Peyer's patch (tissue), 4 donors: Measurements from ENCODE around the gene GFPT1. TPM values are rescaled to one million over a fixed set of nuclear protein-coding genes. Genes with fewer than 3 reads are reported as not detected.

Source experiments
- DNase-seq, 3 donors: peaks; one replicate each; pipeline ENCODE4 v3.0.0-alpha.2; 2017 to 2019
- H3K27ac ChIP-seq, 4 donors: fragments of 200-600 bp; sonication (generic); one replicate each; pipeline ENCODE4 v1.5.1; 2016 to 2019
- H3K27me3 ChIP-seq, 2 donors: fragments of 200-600 bp; sonication (generic); one replicate each; pipeline ENCODE4 v1.5.1; 2019
- H3K36me3 ChIP-seq, 3 donors: fragments of 200-600 bp; sonication (generic); one replicate each; pipeline ENCODE4 v1.5.1; 2016 to 2019
- H3K4me1 ChIP-seq, 4 donors: fragments of 200-600 bp; sonication (generic); one replicate each; pipeline ENCODE4 v1.5.1; 2016 to 2019
- H3K4me3 ChIP-seq, 4 donors: fragments of 200-600 bp; sonication (generic); 1 replicate in 3 of 4; 2 replicates in 1 of 4; pipeline ENCODE4 v1.5.1; 2016 to 2019; ENCODE audit warnings: mild to moderate bottlenecking in 1 of 4
- H3K9me3 ChIP-seq, 4 donors: fragments of 200-600 bp; sonication (generic); one replicate each; pipeline ENCODE4 v1.5.1; 2016 to 2019; ENCODE audit warnings: mild to moderate bottlenecking in 1 of 4
- CTCF ChIP-seq, 6 experiments: fragments of 450-650 bp in 4 of 6; fragments of 200-600 bp in 2 of 6; sonication (generic) in 1 of 6; IDR thresholded peaks; one replicate each; pipeline ENCODE4 v1.5.1; 2017 to 2019; ENCODE audit warnings: antibody characterized with exemption in 6 of 6, mild to moderate bottlenecking in 3 of 6, moderate library complexity in 1 of 6
- POLR2A ChIP-seq, 2 donors: fragments of 450-650 bp; IDR thresholded peaks; one replicate each; pipeline ENCODE4 v1.5.1; 2017; ENCODE audit warnings: antibody characterized with exemption in 2 of 2, mild to moderate bottlenecking in 2 of 2, moderate library complexity in 2 of 2
- total RNA-seq, 4 donors: library from RNA; depleted of rRNA; stranded (reverse); fragments of >200 nt; gene quantifications; one replicate each; pipeline ENCODE4 v1.1.0, GENCODE V29; 2016

The GFPT1 gene
- total RNA-seq, 4 donors from 2014 or later, result 31.8 to 59.1 (median 42.1) TPM

- Histone ChIP-seq H3K4me3 (no peak overlapping the region), H3K36me3 (no peaks in the 10 kb centered on the region), H3K9me3 (no peaks in the 10 kb centered on the region), H3K4me1 (peaks cover 0 to 47% (median 2%) of the 10 kb centered on the region in 4 donors), H3K27ac (peak overlapping the region in 2 of 4 donors; percentile 59 to 68), H3K27me3 (no peaks in the 10 kb centered on the region)
- DNase-seq, result no peak
- TF ChIP-seq POLR2A (IDR thresholded peaks at IDR 0.05), result no peak
- no peak for TF ChIP-seq CTCF (IDR thresholded peaks at IDR 0.05)
Observed at GRCh38 chr2:69383176-69383812, 3.7 kb downstream of the GFPT1 start.

- Histone ChIP-seq H3K27ac (peak overlapping the region in 3 of 4 donors; percentile 1 to 68 (median 59)), H3K4me1 (peaks cover 0 to 42% (median 2%) of the 10 kb centered on the region in 4 donors), H3K4me3 (no peak overlapping the region), H3K36me3 (no peaks in the 10 kb centered on the region), H3K9me3 (no peaks in the 10 kb centered on the region), H3K27me3 (no peaks in the 10 kb centered on the region)
- no peak for TF ChIP-seq POLR2A (IDR thresholded peaks at IDR 0.05)
- no peak for DNase-seq
Observed at GRCh38 chr2:69382547-69382946, 4.5 kb downstream of the GFPT1 start.

GRCh38 chr2:69381337-69381737 lies 5.7 kb downstream of the GFPT1 start:
- DNase-seq, result no peak
- Histone ChIP-seq H3K9me3 (no peaks in the 10 kb centered on the region), H3K4me1 (peaks cover 0 to 41% (median 2%) of the 10 kb centered on the region in 4 donors), H3K36me3 (no peaks in the 10 kb centered on the region), H3K4me3 (no peak overlapping the region), H3K27me3 (no peaks in the 10 kb centered on the region), H3K27ac (no peak overlapping the region)
- no peak for TF ChIP-seq CTCF (IDR thresholded peaks at IDR 0.05)
- TF ChIP-seq POLR2A (IDR thresholded peaks at IDR 0.05), result no peak

- Histone ChIP-seq H3K4me1 (peaks cover 0 to 35% (median 2%) of the 10 kb centered on the region in 4 donors), H3K4me3 (no peak overlapping the region), H3K27me3 (no peaks in the 10 kb centered on the region), H3K36me3 (no peaks in the 10 kb centered on the region), H3K27ac (no peak overlapping the region), H3K9me3 (no peaks in the 10 kb centered on the region)
- DNase-seq, result no peak
- TF ChIP-seq CTCF (IDR thresholded peaks at IDR 0.05) (no peak), POLR2A (IDR thresholded peaks at IDR 0.05) (no peak)
Observed at GRCh38 chr2:69380072-69380917, 6.7 kb downstream of the GFPT1 start.

- Histone ChIP-seq H3K36me3 (peaks cover 0 to 22% (median 0%) of the 10 kb centered on the region in 3 donors), H3K4me1 (peaks cover 0 to 11% (median 0%) of the 10 kb centered on the region in 4 donors), H3K27ac (no peak overlapping the region), H3K9me3 (no peaks in the 10 kb centered on the region), H3K27me3 (no peaks in the 10 kb centered on the region), H3K4me3 (no peak overlapping the region)
- no peak for DNase-seq
- no peak for TF ChIP-seq POLR2A (IDR thresholded peaks at IDR 0.05)
- TF ChIP-seq CTCF (IDR thresholded peaks at IDR 0.05), result no peak
Observed at GRCh38 chr2:69376403-69376802, 10.6 kb downstream of the GFPT1 start.
